NT2/D1 (cell line): ENCODE results near the gene C1orf21.

ENCODE experiments used
- YY1 ChIP-seq: IDR thresholded peaks from 2 replicates; pipeline ENCODE4 v1.6.1; 2011; ENCODE audit not compliant: insufficient read length, insufficient read depth
- ZNF274 ChIP-seq: IDR thresholded peaks from 2 replicates; pipeline ENCODE4 v1.6.1; 2011; ENCODE audit warnings: mild to moderate bottlenecking, low read depth, low read length

DNA sequence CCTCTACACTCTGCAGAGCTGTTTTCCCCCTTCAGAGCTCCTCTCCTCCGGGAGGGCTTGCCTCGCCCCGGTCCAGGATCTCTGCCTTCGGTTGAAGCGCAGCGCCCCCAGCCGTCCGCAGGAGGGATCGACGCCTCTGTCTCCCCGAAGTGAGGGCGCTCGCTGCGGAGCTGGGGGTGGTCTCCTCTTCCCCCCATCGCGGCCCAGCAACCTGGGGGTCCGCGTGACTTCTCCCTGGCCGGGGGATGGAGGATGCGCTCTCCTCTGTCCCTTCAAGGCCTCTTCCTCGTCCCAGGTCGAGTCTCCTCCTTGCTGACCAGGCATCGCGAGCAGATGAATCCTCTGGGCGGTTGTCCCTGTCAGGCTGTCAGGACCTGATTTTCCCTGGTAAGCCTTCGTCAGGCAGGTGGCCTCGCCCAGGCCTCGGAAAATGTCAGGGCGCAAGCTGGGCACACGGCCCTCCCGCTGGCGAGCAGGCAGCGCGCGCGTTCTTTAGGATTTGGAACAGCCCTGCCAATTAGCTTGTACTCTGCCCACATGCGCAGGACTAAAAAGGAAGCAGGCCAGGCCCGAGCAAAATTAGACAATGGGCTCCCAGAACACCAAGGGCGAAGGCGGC is 277.3 kb downstream of the C1orf21 start:
- no peak for TF ChIP-seq ZNF274
- no peak for TF ChIP-seq YY1
